MM.1S (cell line): ENCODE results near the gene DAND5.

ENCODE experiments used
- CTCF ChIP-seq: fragments of 300-600 bp; sonication (generic); IDR thresholded peaks from 2 replicates; pipeline ENCODE4 v1.5.1; 2016; ENCODE audit warnings: antibody characterized with exemption, low read length, mixed read lengths
- EZH2phosphoT487 ChIP-seq: fragments of 300-600 bp; sonication (generic); IDR thresholded peaks from 2 replicates; pipeline ENCODE4 v1.6.1; 2018; ENCODE audit warnings: antibody characterized with exemption, low read length

GRCh38 chr19:12948612-12949362 lies 20.6 kb upstream of the DAND5 start:
- TF ChIP-seq CTCF (no peak), EZH2phosphoT487 (no peak)
